ENCODE measurements around the gene BCAT1.

- TF ChIP-seq CTCF (conservative IDR thresholded peaks at IDR 0.05 in 1 of 2, IDR thresholded peaks at IDR 0.05 in 1 of 2; ENCODE audit: extremely low read depth in 1 of 2, insufficient read depth in 1 of 2, low read depth in 1 of 2, low read length in 2 of 2) (no peak), EZH2 (IDR thresholded peaks at IDR 0.05; ENCODE audit: borderline replicate concordance, low read length) (no peak)
These were observed 41.4 kb downstream of the BCAT1 start for GRCh38 chr12:24907464-24907863.
